HepG2 (cell line): ENCODE data around the gene GPS1.

Experiments
- ATF3 ChIP-seq: sonication (generic); formaldehyde crosslinking; IDR thresholded peaks from 2 replicates; pipeline ENCODE4 v1.4.0; 2020; ENCODE audit warnings: missing genetic modification reagents
- ATF4 ChIP-seq, 2 experiments: fragments of 450-650 bp in 1 of 2; sonication (generic) in 1 of 2; formaldehyde crosslinking; IDR thresholded peaks; 2 replicates each; pipeline versions ENCODE4 v1.5.0 to v1.8.0; 2020 to 2022; ENCODE audit warnings: mild to moderate bottlenecking in 1 of 2, missing genetic modification reagents in 1 of 2
- CTCF ChIP-seq: sonication (generic); formaldehyde crosslinking; IDR thresholded peaks from 2 replicates; pipeline ENCODE4 v1.5.0; 2020; ENCODE audit warnings: mild to moderate bottlenecking, missing genetic modification reagents, moderate library complexity
- ELK4 ChIP-seq: sonication (generic); formaldehyde crosslinking; IDR thresholded peaks from 2 replicates; pipeline ENCODE4 v1.9.0; 2021; ENCODE audit warnings: missing genetic modification reagents, borderline replicate concordance
- EP300 ChIP-seq, 3 experiments: sonication (generic) in 1 of 3; formaldehyde crosslinking in 1 of 3; IDR thresholded peaks; 2 replicates each; pipeline versions ENCODE4 v1.5.1 to v1.6.1; 2011 to 2020; ENCODE audit warnings: low read depth in 2 of 3, low read length in 2 of 3, borderline replicate concordance in 1 of 3, improper control_type of control experiment in 1 of 3, mild to moderate bottlenecking in 1 of 3, missing genetic modification reagents in 1 of 3, moderate library complexity in 1 of 3
- MEIS1 ChIP-seq: sonication (generic); formaldehyde crosslinking; IDR thresholded peaks from 2 replicates; pipeline ENCODE4 v1.9.0; 2021; ENCODE audit warnings: mild to moderate bottlenecking, missing genetic modification reagents, moderate library complexity, borderline replicate concordance
- PCBP2 ChIP-seq: fragments of 200-400 bp; formaldehyde crosslinking; optimal IDR thresholded peaks from 2 replicates; pipeline ENCODE3; 2018; ENCODE audit warnings: low read length, low read depth; ENCODE audit not compliant: poor library complexity, severe bottlenecking
- RBM39 ChIP-seq: fragments of 200-400 bp; formaldehyde crosslinking; IDR thresholded peaks from one replicate; pipeline ENCODE4 v1.6.1; 2018; ENCODE audit warnings: antibody characterized with exemption, mild to moderate bottlenecking, low read depth, low read length; ENCODE audit not compliant: poor library complexity, severe bottlenecking
- YY1 ChIP-seq: IDR thresholded peaks from 2 replicates; pipeline ENCODE4 v1.6.1; 2011; ENCODE audit warnings: low read length, low read depth, moderate library complexity, mild to moderate bottlenecking; ENCODE audit not compliant: insufficient read depth, insufficient replicate concordance
- ZNF101 ChIP-seq: sonication (generic); formaldehyde crosslinking; IDR thresholded peaks from 2 replicates; pipeline ENCODE4 v1.4.0; 2020; ENCODE audit warnings: mild to moderate bottlenecking, low read depth, missing genetic modification reagents, borderline replicate concordance
- ZNF337 ChIP-seq: sonication (generic); formaldehyde crosslinking; IDR thresholded peaks from 2 replicates; pipeline ENCODE4 v1.5.1; 2020; ENCODE audit warnings: missing genetic modification reagents, low read depth, mild to moderate bottlenecking, borderline replicate concordance
- ZSCAN5A ChIP-seq: sonication (generic); formaldehyde crosslinking; IDR thresholded peaks from 2 replicates; pipeline ENCODE4 v1.8.0; 2022; ENCODE audit warnings: mild to moderate bottlenecking, missing genetic modification reagents, borderline replicate concordance
- TF ChIP-seq, protein P1 (sequence below): sonication (generic); formaldehyde crosslinking; IDR thresholded peaks from 2 replicates; pipeline ENCODE4 v1.4.0; 2020; ENCODE audit warnings: missing genetic modification reagents
- TF ChIP-seq, protein P2 (sequence below): sonication (generic); formaldehyde crosslinking; IDR thresholded peaks from 2 replicates; pipeline ENCODE4 v1.5.0; 2020; ENCODE audit warnings: missing genetic modification reagents

DNA sequence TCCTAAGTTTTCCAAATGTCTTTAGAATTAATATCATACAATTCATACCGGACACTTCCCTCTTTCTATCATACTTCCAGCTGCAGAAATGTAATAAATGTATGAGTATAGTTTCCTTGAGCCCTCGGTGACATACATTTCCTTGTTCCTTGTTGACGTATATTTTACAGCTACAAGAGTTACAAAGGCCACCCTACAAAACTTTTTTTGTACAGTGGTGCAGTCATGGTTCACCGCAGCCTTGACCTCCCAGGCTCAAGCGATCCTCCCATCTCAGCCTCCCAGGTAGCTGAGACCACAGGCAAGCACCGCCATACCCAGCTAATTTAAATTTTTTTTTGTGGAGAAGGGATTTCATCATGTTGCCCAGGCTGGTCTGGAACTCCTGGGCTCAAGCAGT, 21.1 kb downstream of the GPS1 start:
- TF ChIP-seq, protein P1, sequence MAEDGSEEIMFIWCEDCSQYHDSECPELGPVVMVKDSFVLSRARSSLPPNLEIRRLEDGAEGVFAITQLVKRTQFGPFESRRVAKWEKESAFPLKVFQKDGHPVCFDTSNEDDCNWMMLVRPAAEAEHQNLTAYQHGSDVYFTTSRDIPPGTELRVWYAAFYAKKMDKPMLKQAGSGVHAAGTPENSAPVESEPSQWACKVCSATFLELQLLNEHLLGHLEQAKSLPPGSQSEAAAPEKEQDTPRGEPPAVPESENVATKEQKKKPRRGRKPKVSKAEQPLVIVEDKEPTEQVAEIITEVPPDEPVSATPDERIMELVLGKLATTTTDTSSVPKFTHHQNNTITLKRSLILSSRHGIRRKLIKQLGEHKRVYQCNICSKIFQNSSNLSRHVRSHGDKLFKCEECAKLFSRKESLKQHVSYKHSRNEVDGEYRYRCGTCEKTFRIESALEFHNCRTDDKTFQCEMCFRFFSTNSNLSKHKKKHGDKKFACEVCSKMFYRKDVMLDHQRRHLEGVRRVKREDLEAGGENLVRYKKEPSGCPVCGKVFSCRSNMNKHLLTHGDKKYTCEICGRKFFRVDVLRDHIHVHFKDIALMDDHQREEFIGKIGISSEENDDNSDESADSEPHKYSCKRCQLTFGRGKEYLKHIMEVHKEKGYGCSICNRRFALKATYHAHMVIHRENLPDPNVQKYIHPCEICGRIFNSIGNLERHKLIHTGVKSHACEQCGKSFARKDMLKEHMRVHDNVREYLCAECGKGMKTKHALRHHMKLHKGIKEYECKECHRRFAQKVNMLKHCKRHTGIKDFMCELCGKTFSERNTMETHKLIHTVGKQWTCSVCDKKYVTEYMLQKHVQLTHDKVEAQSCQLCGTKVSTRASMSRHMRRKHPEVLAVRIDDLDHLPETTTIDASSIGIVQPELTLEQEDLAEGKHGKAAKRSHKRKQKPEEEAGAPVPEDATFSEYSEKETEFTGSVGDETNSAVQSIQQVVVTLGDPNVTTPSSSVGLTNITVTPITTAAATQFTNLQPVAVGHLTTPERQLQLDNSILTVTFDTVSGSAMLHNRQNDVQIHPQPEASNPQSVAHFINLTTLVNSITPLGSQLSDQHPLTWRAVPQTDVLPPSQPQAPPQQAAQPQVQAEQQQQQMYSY (CRISPR knock-in tag): no peak
- no peak for TF ChIP-seq EP300 (IDR thresholded peaks at IDR 0.05; ENCODE audit: low read depth in 2 of 2, low read length in 2 of 2)
- TF ChIP-seq EP300 (CRISPR knock-in tag; IDR thresholded peaks at IDR 0.05; ENCODE audit: borderline replicate concordance): no peak
- TF ChIP-seq PCBP2: no peak
- no peak for TF ChIP-seq YY1
- no peak for TF ChIP-seq ZNF337 (CRISPR knock-in tag)
- no peak for TF ChIP-seq ATF3 (CRISPR knock-in tag)
- no peak for TF ChIP-seq ELK4 (CRISPR knock-in tag)
- TF ChIP-seq CTCF: no peak
- TF ChIP-seq ZSCAN5A (CRISPR knock-in tag): no peak
- TF ChIP-seq ZNF101 (CRISPR knock-in tag): no peak
- no peak for TF ChIP-seq RBM39
- no peak for TF ChIP-seq ATF4 (CRISPR knock-in tag; IDR thresholded peaks at IDR 0.05)
- TF ChIP-seq MEIS1 (CRISPR knock-in tag): no peak
- TF ChIP-seq, protein P2, sequence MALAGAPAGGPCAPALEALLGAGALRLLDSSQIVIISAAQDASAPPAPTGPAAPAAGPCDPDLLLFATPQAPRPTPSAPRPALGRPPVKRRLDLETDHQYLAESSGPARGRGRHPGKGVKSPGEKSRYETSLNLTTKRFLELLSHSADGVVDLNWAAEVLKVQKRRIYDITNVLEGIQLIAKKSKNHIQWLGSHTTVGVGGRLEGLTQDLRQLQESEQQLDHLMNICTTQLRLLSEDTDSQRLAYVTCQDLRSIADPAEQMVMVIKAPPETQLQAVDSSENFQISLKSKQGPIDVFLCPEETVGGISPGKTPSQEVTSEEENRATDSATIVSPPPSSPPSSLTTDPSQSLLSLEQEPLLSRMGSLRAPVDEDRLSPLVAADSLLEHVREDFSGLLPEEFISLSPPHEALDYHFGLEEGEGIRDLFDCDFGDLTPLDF (CRISPR knock-in tag): no peak
